Osteocyte (in vitro differentiated cells): ENCODE results near the gene KIF11. TPM values are rescaled to one million over a fixed set of nuclear protein-coding genes. Genes with fewer than 3 reads are reported as not detected.

Source experiments
- DNase-seq: peaks from one replicate; pipeline ENCODE4 v3.0.0; 2021; ENCODE audit warnings: mixed read lengths; ENCODE audit not compliant: unreplicated experiment; ENCODE audit errors: extremely low spot score
- H3K27ac Mint-ChIP-seq: one replicate; pipeline ENCODE4 v1.8.0; 2021; ENCODE audit warnings: mild to moderate bottlenecking, mixed read lengths; ENCODE audit not compliant: unreplicated experiment
- H3K27me3 Mint-ChIP-seq: one replicate; pipeline ENCODE4 v1.8.0; 2021; ENCODE audit warnings: mixed read lengths; ENCODE audit not compliant: unreplicated experiment
- H3K36me3 Mint-ChIP-seq: one replicate; pipeline ENCODE4 v1.8.0; 2021; ENCODE audit warnings: mixed read lengths; ENCODE audit not compliant: unreplicated experiment
- H3K4me1 Mint-ChIP-seq: one replicate; pipeline ENCODE4 v1.8.0; 2021; ENCODE audit warnings: mixed read lengths; ENCODE audit not compliant: unreplicated experiment
- H3K4me3 Mint-ChIP-seq: one replicate; pipeline ENCODE4 v1.8.0; 2021; ENCODE audit warnings: mild to moderate bottlenecking, moderate library complexity, mixed read lengths; ENCODE audit not compliant: unreplicated experiment
- H3K9me3 Mint-ChIP-seq: one replicate; pipeline ENCODE4 v1.8.0; 2021; ENCODE audit warnings: mixed read lengths; ENCODE audit not compliant: unreplicated experiment
- CTCF ChIP-seq: fragments of 200-600 bp; sonication (generic); IDR thresholded peaks from 2 replicates; pipeline ENCODE4 v1.5.0; 2021; ENCODE audit warnings: antibody characterized with exemption, mild to moderate bottlenecking, moderate library complexity
- total RNA-seq: library from RNA; stranded (reverse); gene quantifications from 2 replicates; pipeline ENCODE4 v1.2.1, GENCODE V29; 2021

KIF11 gene
- total RNA-seq, 1 donor from 2014 or later: 9.0 TPM

GRCh38 chr10:92702301-92702916 lies 109.5 kb downstream of the KIF11 start:
- DNase-seq: no peak
- TF ChIP-seq CTCF: no peak
- Mint-ChIP-seq H3K4me3 (no peak overlapping the region), H3K9me3 (no peaks in the 10 kb centered on the region), H3K27me3 (peaks cover 14% of the 10 kb centered on the region), H3K4me1 (peaks cover 12% of the 10 kb centered on the region), H3K36me3 (no peaks in the 10 kb centered on the region), H3K27ac (no peak overlapping the region)

Other genes starting within 250 kb of the KIF11 start
- gene IDE, start 19.0 kb upstream of the KIF11 start, total RNA-seq: 42.4 and 46.1 TPM in 2 replicates
- 1.2 and 1.7 TPM in 2 replicates for gene HHEX, start 96.8 kb downstream of the KIF11 start, total RNA-seq